GM23248 (cell line): ENCODE data around the gene LSP1.

Experiments used
- EZH2 ChIP-seq: fragments of 200-600 bp; sonication (generic); IDR thresholded peaks from 2 replicates; pipeline ENCODE4 v1.6.1; 2018; ENCODE audit warnings: antibody characterized with exemption, mild to moderate bottlenecking; ENCODE audit not compliant: insufficient read depth, poor library complexity, severe bottlenecking
- EZH2phosphoT487 ChIP-seq: fragments of 200-600 bp; sonication (generic); IDR thresholded peaks from 2 replicates; pipeline ENCODE4 v1.6.1; 2018; ENCODE audit warnings: antibody characterized with exemption, moderate library complexity, mild to moderate bottlenecking, low read depth; ENCODE audit not compliant: insufficient read depth

DNA sequence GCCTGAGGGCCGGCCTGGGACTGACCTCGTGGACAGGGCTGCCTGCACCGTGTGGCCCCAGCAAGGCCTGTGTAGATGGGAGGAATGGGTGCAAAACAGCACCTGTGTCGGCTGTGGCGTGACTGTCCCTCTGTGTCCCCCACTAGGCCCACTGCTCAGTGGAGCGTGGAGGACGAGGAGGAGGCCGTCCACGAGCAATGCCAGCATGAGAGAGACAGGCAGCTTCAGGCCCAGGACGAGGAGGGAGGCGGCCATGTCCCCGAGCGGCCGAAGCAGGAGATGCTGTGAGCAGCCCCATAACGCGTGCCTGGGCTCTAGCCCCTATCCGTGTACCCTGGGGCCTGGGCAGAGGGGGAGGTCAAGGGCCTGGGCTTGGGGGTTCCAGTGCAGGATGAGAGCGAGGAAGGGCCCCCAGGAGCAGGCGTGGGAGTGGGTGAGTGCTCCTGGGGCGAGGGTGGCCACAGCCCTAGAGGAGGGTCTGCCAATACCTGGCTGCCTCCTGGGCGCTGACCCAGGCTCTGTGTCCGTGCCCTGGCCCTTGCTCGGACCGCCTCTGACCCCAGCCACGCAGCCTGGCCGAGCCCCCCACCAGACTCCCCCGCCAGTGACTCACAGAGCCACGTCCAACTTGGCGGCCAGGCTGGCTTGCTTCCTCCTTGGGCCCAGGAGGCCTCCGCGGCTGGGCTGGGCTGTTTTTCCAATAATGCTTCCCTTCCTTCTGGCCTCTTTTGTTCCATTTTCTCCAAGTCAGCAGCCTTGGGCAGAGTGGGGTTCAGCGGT is 27.2 kb downstream of the LSP1 start:
- TF ChIP-seq EZH2 (no peak), EZH2phosphoT487 (no peak)
